GM18870 (cell line): ENCODE measurements around the gene THAP4.

Experiments used
- ATAC-seq: cut with Tn5 transposase; IDR thresholded peaks from one replicate; pipeline ENCODE4 v1.9.1; 2021; ENCODE audit warnings: moderate library complexity; ENCODE audit not compliant: unreplicated experiment

THAP4 gene, protein sequence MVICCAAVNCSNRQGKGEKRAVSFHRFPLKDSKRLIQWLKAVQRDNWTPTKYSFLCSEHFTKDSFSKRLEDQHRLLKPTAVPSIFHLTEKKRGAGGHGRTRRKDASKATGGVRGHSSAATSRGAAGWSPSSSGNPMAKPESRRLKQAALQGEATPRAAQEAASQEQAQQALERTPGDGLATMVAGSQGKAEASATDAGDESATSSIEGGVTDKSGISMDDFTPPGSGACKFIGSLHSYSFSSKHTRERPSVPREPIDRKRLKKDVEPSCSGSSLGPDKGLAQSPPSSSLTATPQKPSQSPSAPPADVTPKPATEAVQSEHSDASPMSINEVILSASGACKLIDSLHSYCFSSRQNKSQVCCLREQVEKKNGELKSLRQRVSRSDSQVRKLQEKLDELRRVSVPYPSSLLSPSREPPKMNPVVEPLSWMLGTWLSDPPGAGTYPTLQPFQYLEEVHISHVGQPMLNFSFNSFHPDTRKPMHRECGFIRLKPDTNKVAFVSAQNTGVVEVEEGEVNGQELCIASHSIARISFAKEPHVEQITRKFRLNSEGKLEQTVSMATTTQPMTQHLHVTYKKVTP

DNA sequence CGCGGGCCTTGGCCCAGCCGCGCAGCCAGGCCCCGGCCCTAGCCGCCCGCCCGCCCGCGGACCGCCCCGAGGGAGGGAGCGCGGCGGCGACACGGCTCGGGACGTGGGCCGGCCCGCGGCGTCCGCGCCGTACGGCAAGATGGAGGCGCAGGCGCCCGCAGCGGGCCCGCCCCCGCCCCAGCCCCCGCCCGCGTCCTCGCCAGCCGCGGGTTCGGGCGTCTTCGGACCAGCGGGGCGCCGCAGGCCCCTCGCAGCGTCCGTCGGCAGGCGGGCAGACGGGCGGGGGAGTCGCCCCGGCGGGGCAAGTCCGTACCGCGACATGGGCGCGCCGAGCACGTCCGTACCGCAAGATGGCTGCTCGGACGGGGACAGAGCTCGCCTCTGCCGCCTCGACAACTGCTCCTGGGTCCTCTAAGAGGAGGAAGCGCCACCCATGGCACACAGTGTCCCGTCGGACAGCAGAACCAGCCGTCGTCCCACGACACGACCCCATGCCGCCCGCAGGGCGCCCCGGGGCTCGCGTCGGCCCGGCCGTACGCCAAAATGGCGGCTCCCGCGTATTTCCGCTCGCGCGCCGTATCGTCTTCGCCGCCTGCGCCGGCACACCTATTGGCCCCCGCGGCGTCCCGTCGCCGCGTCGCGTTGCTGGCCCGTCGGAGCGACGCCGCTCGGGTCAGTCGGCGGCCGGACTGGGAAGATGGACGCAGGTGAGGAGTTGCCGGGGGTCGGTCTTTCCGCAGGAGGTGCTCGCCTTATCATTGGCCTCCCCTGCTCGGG is at the start of gene THAP4, which contains the start of gene ATG4B:
Gene THAP4 (minus strand): TSS at position 141 of the 777 bp plus-strand sequence. CDS start 141 bp downstream, outside the sequence.
Gene ATG4B (plus strand): TSS at position 676 of the 777 bp plus-strand sequence. CDS start 22 bp downstream, at position 698.
- ATAC-seq, result peak; percentile 46

DNA sequence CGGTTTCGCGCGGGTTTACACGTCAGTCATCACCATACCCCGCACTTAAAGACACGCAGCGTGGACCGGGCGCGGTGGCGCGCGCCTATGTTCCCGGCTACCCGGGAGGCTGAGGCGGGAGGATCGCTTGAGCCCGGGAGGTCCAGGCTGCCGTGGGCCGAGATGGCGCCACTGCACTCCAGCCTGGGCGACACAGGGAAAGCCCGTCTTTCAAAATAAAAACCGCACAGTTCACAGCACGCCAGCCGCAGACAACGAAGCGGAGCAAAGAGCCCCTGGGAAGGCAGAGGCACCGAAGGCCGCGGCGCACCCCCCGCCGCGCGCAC is 49.3 kb upstream of the THAP4 start:
- ATAC-seq, result peak; percentile 19

DNA sequence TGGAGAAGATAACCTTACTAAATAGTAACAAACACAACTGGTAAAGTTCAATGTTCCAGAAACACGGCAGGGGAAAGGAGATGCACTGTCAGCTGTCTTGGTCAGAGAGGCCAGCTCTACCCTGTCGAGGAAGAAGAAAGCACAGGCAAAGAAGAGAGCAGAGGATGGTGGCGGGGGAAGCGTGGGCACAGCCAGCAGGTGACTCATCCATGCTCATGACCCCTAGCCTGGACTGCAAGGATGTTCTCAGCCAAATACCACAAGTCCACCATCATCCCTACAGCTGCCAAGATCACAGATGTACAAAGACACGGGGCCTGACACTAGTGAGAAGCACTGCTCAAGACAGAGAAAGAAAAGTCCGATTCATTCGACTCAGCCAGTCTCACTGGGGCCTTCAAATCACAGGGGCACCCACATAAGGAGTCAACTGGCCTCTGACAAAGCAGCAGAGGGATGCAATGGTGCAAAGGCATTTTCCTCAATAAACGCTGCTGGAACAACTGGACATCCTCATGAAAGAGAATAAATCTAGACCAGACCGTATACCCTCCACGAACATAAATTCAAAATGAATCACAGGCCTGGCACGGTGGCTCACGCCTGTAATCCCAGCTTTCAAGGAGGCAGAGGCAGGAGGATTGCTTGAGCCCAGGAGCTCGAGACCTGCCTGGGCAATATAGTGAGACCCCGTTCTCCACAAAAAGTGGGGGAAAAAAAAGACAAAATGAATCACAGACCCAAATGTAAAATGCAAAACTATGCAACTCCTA is 44.1 kb upstream of the THAP4 start:
- no peak for ATAC-seq

DNA sequence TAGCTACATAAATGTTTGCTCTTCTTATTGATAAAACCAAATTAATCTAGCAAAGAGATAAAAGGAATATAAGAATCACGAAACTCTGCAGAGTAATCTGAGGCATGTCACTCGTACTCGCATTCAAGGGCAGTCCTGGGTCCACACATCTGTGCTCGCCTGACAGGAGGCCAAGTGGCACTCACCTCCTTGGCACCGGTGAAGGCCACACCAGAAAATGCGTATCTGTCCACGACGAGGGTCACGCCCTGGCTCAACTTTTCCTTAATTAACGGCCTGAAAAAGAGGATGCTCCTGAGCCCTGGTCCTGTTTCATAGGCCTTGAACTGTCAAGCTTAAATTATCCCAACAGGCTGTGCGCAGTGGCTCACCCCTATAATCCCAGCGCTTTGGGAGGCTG is 43.1 kb upstream of the THAP4 start:
- ATAC-seq, result no peak

DNA sequence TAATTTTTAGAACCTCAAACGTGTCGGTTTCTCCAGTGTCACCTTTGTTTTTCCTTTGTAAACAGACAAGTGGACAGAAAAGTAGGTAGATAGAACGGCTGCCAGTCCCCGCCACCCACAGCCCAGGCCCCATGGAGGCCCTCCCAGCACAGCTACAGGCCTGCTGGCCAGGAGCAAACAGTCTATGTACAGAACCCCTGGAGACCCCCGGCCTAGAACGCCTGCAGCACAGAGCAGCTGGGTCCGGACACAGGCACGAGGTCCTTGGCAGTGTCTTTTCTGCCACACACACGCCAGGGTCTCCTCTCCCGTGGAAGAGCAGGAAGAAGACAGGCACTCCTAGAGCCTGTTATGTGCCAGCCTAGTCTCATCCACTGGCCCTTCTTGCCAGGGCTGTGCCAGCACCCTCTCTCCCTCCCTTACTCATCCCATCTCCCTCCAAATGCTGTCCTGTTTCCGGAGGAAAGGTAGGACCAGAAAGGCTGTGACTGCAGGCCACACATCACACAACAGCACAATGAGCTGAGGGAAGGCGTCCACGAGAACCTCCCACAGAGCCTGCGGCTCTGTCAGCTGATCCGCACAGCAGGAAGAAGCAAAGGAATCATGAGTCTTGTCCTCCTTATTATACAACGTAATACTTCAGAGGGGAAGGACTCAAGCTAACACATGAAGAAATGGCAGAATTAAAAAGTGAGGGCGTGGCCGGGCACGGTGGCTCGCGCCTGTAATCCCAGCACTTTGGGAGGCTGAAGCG is 42.0 kb upstream of the THAP4 start:
- no peak for ATAC-seq

DNA sequence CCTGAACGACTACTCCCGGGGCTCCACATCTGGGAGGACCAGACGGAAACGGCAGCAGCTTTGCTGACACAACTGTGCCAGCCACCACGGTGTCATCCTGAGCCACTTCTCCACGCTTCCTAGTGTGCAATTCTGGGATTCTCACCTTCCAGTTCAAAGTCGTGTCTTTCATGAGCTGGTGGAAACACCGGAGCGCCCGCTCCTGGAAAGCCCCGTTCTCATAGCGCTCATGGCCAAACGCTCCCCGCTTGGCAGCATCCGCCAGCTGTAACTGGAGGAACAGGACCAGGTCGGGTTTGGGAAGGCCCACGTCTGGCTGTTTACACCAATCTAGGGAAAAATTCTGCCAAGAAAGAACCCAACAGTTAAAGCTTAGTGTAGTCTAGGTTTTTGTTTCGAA is 41.3 kb upstream of the THAP4 start:
- no peak for ATAC-seq

DNA sequence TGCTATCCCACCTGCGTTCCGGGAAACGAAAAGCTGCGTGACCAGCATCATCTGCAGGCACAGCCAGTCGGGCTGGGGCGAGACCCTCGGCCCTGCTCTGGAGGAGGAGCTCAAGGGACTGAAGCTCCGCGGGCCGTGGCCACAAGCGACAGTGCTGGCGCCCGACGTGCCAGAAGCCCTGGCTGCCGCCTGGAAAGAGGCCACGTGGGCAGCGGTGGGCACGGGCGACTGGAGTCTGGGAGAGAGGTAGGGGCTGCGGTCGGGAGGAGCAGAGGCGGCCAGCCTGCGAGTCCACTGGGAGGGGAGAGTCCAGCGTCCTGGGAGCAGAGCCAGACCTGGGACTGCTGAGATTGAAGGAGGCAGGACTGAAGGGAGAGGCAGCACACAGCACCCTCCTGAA is 40.4 kb upstream of the THAP4 start:
- no peak for ATAC-seq

DNA sequence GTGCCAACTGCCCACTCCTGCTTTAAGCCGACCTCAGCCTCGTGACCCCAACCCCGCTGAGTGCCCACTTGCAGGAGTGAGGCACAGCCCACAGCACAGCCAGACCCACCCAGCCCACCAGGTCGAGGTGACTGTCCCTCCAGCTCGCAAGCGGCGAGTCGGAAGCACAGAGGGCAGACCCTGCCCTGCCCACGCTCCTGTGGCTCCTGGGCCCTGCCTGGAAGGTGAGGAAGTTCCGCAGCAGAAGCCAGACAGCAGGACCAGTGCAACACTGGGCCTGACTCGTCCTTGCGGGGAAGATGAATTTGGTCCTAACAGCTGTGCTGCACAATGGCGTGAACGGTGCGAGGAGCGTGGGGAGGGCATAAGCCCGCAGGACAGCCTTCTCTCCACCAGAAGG is 39.7 kb upstream of the THAP4 start:
- ATAC-seq, result no peak

DNA sequence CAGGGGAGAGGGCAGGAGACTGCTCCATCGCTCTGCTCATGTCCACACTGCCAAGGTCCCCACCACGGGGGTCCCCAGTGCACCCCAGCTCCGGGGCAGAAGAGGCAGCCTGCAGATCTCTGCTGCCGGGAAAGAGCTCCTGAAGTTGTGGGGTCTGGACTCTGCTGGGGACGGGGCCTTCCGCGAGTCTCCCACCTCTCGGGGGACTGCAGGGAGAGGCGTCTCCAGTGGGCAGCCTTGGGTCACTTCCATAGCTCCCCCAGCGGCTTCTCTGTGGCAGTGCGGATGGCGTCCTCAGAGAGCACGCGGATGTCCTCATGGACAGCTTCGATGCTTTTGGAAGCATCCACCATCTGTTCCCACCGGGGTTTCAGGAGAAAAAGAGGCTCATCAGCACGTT is 38.9 kb upstream of the THAP4 start:
- ATAC-seq, result no peak

DNA sequence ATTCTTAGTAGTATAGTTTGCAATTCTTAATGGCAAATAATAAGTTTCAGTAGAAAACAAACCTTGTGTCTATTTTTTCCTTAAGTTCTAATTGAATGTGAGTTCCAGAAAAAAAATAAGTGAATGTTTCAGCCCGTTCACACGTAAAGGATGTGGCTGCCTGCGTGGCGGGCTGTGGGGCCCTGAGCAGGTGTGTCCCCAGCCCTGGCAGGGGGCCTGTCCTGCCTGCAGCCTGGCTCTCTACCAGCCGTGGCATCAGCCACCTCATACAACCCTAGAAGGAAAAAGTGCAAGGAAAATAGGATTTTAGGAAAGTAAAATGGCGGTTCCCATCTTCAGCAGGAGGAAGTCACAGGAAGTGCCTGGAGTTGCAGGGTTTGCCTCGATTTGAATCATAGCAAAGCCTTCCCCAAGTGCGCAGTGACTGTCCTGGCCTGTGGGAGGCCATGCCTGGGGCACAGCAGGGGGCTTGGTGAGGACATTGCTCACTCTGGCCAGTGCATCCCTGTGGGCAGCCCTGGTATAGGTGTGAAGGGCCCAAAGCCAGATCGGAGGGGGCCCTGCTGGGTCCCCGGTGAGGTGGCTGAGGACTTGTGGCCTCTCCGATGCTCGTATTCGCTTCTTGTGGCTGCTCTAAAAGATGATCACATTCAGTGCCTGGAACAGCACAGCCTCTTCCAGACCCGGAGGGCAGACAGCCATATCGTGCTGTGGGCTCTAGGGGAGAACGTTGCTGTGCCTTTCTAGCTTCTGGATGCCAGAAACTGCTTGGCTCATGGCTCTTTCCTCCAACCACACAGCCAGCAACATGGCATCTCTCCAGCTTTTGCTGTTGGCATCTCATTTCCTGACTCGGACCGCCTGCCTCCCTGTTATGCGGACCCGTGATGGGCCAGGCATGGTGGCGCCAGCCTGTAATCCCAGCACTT is 37.1 kb upstream of the THAP4 start:
- no peak for ATAC-seq

DNA sequence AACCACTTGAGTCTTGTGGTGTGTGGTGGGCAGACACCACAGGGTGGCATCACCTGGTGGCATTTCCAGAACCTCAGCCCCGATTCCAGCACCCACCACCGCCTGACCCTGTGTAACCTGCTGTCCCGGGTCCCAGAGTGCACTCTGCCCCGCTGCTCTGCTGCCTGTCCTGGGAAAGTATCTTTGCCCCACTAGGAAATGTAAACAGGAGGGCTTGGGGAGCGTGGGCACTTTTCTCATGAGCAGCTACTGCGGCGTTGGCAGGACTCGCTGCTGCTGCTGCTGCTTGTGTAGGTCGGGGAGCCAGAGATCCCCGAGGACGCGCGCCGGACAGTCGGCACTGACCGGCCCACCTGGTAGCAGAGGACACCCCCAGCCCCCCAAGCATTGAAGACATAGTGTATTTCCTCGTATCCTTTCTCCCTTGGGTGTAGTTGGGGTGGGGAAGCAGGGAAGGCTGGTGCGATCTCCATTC is 36.3 kb upstream of the THAP4 start:
- no peak for ATAC-seq

DNA sequence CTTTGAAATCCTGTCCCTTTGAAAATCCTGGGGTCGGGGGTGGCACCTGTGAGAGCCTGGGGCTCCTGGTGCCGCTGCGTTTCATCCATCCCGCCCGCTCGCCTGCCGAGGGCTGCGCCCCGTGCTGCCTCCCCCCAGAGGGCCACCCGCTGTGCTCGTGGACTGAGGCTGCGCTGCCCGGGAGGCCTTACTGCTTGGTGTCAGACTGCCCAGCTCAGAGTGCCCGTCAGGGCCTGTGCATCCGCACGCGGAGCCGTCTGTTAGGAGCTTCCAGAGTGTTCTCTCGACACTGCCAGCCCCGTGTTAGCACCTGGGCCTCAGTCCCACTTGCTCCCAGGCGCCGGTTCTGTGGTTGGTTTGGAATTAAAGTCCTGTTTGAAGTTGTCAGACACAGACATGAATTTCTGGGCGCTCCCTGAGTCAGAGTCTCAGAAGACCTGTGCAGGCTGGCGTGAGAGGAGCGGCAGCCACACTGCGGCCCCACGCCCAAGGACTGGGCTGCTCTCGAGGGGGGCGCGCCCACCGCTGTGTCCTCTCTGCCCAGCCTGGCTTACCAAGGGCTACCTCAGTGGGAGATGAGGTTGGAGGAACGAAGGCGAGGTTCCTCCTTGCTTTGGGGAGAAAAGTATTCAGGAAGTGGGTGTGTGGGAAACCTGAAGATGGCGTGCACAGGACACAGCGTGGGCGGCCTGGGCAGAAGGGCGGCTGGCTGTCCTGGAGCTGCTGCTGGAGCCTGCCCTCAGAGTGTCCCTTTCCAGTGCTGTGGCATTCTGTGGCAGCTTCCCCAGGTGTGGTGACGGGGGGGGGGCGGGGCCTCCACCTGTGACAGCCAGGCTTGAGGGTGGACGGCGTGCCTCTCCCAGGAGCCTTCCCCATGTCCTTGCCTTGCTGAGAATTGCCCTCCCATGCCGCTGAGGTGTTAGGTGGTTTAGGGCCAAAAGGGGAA is 35.6 kb upstream of the THAP4 start:
- ATAC-seq, result no peak

DNA sequence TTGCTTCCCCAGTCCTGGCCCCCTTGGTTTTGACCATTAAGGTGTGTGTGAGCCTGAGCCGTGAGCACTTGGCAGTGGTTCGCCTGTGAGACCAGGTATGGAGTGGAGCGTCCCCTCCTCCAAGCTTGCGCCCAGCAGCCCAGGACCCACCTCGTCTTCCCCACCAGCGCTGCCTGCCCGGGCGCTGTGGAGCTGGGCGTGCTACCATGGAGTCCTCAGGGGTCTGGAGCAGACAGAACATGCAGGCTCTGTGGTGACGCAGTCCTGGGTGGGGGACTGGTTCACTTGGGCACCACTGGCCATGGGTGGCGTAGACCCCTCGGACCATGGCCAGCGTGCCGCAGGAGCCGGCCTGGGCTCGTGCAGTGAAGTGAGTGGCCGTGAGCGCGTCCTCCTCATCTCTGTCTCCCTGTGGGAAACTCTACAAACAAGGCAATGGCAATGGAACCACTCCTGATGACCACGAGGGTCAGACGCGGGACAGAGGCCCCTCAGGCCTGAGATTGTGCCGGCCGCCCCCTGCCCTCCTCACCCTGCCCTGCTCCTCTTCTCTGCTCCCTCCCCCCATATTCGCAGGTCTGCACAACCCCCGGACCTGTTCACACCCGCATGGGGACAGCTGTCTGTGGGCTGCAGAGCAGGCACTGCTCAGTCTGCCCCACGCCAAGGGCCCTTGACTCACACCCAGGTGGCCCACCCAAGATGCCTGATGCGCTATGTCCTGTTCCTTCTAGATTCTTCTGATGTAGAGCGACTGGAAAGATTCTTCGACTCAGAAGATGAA is 34.7 kb upstream of the THAP4 start:
- ATAC-seq, result no peak

DNA sequence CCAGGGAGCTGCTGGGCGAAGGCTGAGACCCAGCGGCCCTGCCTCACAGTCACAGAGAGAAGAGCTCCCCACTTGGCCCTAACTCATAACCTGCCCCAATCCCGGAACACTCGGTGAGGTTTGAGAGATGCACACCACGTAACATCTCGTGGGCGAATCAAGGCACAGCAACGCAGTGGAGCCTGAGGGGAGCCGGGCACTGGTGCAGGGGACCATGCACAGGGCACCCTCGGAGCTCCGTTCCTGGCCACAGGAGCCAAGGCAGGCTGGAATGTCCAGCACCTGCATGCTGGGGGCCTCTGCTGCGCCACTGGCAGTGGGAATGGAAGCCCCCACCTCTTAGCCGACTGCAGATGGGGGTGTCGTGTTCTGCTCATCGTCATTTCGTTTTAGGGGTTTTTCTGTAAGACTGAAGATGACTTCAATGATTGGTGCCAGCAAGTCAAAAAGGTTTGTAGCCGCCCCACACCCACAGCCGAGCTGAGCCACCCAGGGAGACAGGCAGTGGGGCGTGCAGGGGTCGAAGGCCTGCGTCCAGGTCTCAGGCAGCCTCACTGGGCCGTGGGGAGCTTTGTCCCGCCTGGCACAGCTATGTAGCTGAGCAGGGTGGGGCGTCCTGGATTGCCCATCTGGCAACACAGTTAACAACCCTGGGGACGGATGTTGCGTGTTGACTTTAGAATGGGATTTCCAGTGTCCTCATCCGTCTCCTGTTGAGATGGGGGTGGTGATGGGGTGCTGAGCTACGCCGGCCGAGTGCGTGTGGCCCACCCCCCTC is 33.6 kb upstream of the THAP4 start:
- ATAC-seq, result no peak

DNA sequence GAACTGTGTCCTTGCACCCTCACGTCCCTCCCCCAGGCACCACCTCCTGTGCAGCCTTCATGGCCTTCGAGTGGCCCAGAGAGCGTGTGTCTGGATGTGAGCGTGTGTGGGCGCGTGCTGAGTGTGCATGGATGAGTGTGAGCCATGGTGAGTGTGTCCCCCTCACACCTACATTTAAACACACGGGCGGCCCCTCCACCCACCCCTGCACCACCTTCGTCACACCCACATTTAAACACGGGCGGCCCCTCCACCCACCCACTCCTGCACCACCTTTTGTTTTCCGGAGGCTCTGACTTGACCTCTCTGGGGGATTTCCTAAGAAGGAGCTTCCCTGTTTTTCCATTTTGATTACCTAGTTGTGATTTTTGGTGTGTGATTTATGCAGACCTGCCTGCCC is 31.9 kb upstream of the THAP4 start:
- ATAC-seq, result no peak

DNA sequence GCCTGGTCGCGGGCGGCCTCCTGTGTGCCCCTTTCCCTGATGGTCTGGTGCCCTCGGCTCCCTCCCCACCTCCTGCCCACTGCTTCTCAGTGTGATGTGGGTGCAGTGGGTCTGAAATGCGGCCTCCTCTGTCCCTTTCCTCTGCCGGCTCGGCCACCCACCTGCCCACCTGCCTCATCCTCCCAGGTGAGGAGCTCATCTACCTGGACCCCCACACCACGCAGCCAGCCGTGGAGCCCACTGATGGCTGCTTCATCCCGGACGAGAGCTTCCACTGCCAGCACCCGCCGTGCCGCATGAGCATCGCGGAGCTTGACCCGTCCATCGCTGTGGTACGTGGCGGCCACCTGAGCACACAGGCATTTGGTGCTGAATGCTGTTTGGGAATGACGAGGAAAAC is 31.4 kb upstream of the THAP4 start:
- no peak for ATAC-seq
